Osteocyte (in vitro differentiated cells): ENCODE data around the gene FSCN2. TPM values are rescaled to one million over a fixed set of nuclear protein-coding genes. Genes with fewer than 3 reads are reported as not detected.

Experiments
- DNase-seq: peaks from one replicate; pipeline ENCODE4 v3.0.0; 2021; ENCODE audit warnings: mixed read lengths; ENCODE audit not compliant: unreplicated experiment; ENCODE audit errors: extremely low spot score
- H3K27ac Mint-ChIP-seq: one replicate; pipeline ENCODE4 v1.8.0; 2021; ENCODE audit warnings: mild to moderate bottlenecking, mixed read lengths; ENCODE audit not compliant: unreplicated experiment
- H3K27me3 Mint-ChIP-seq: one replicate; pipeline ENCODE4 v1.8.0; 2021; ENCODE audit warnings: mixed read lengths; ENCODE audit not compliant: unreplicated experiment
- H3K36me3 Mint-ChIP-seq: one replicate; pipeline ENCODE4 v1.8.0; 2021; ENCODE audit warnings: mixed read lengths; ENCODE audit not compliant: unreplicated experiment
- H3K4me1 Mint-ChIP-seq: one replicate; pipeline ENCODE4 v1.8.0; 2021; ENCODE audit warnings: mixed read lengths; ENCODE audit not compliant: unreplicated experiment
- H3K4me3 Mint-ChIP-seq: one replicate; pipeline ENCODE4 v1.8.0; 2021; ENCODE audit warnings: mild to moderate bottlenecking, moderate library complexity, mixed read lengths; ENCODE audit not compliant: unreplicated experiment
- H3K9me3 Mint-ChIP-seq: one replicate; pipeline ENCODE4 v1.8.0; 2021; ENCODE audit warnings: mixed read lengths; ENCODE audit not compliant: unreplicated experiment
- long read RNA-seq: library from polyadenylated mRNA; unstranded; transcript quantifications from one replicate; pipeline ENCODE4 v2.0.0, GENCODE V29; 2021
- total RNA-seq: library from RNA; stranded (reverse); gene quantifications from 2 replicates; pipeline ENCODE4 v1.2.1, GENCODE V29; 2021
- TF ChIP-seq, protein P1 (sequence below): fragments of 200-600 bp; sonication (generic); IDR thresholded peaks from 2 replicates; pipeline ENCODE4 v1.5.0; 2021; ENCODE audit warnings: antibody characterized with exemption, mild to moderate bottlenecking, moderate library complexity

Gene FSCN2, protein sequence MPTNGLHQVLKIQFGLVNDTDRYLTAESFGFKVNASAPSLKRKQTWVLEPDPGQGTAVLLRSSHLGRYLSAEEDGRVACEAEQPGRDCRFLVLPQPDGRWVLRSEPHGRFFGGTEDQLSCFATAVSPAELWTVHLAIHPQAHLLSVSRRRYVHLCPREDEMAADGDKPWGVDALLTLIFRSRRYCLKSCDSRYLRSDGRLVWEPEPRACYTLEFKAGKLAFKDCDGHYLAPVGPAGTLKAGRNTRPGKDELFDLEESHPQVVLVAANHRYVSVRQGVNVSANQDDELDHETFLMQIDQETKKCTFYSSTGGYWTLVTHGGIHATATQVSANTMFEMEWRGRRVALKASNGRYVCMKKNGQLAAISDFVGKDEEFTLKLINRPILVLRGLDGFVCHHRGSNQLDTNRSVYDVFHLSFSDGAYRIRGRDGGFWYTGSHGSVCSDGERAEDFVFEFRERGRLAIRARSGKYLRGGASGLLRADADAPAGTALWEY
- 3.0 and 3.7 TPM in 2 replicates for total RNA-seq
- long read RNA-seq: 0 reads

DNA sequence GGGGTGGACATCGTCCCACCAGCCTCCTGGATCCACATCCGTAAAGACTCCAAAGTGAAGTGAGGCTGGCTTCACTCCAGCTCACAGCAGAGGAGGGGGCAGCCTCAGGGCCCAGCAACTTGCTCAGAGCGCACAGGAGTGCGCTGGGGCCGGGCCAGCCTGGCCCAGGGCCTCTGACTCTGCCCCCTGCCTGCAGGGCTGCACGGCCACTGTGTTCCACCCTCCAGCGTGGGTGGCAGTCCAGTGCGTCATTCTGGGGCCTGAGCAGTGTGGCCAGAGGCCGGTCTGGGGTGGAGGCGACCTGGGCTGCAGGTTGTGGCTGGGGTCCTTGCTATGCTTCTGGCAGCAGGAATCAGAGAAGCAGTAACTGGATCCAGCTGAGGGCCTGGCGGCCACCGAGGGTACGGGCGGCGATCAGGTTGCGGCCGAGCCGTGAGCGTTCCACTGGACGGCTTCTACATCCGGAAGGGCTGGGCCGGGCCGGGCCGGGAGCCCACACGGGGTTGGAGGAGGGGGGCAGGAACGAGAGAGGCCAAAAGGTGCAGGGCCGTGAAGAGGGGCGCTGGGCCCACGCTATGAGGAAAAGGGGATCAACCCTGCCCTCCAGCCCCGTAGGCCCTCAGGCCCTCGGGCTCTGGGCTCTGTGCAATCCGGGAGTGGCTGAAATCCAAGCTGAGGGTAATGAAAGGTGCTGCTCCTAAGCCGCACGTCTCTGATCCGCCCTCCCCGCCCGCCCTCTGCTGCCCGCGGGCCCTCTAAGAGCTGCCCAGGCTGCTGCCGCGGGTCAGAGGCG lies at the start of gene FSCN2:
Gene FSCN2, plus strand, starts transcription at position 787 of the 793 bp plus-strand sequence. CDS start 155 bp downstream, outside the sequence.
- no peak within 1 kb of the TSS for H3K4me3 Mint-ChIP-seq
- no peaks in the 10 kb centered on the region for H3K36me3 Mint-ChIP-seq
- H3K4me1 Mint-ChIP-seq: peaks cover 9% of the 10 kb centered on the region
- TF ChIP-seq, protein P1, sequence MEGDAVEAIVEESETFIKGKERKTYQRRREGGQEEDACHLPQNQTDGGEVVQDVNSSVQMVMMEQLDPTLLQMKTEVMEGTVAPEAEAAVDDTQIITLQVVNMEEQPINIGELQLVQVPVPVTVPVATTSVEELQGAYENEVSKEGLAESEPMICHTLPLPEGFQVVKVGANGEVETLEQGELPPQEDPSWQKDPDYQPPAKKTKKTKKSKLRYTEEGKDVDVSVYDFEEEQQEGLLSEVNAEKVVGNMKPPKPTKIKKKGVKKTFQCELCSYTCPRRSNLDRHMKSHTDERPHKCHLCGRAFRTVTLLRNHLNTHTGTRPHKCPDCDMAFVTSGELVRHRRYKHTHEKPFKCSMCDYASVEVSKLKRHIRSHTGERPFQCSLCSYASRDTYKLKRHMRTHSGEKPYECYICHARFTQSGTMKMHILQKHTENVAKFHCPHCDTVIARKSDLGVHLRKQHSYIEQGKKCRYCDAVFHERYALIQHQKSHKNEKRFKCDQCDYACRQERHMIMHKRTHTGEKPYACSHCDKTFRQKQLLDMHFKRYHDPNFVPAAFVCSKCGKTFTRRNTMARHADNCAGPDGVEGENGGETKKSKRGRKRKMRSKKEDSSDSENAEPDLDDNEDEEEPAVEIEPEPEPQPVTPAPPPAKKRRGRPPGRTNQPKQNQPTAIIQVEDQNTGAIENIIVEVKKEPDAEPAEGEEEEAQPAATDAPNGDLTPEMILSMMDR: no peak
- H3K9me3 Mint-ChIP-seq: no peaks in the 10 kb centered on the region
- H3K27ac Mint-ChIP-seq: no peak within 1 kb of the TSS
- DNase-seq: no peak
- H3K27me3 Mint-ChIP-seq: no peaks in the 10 kb centered on the region

DNA sequence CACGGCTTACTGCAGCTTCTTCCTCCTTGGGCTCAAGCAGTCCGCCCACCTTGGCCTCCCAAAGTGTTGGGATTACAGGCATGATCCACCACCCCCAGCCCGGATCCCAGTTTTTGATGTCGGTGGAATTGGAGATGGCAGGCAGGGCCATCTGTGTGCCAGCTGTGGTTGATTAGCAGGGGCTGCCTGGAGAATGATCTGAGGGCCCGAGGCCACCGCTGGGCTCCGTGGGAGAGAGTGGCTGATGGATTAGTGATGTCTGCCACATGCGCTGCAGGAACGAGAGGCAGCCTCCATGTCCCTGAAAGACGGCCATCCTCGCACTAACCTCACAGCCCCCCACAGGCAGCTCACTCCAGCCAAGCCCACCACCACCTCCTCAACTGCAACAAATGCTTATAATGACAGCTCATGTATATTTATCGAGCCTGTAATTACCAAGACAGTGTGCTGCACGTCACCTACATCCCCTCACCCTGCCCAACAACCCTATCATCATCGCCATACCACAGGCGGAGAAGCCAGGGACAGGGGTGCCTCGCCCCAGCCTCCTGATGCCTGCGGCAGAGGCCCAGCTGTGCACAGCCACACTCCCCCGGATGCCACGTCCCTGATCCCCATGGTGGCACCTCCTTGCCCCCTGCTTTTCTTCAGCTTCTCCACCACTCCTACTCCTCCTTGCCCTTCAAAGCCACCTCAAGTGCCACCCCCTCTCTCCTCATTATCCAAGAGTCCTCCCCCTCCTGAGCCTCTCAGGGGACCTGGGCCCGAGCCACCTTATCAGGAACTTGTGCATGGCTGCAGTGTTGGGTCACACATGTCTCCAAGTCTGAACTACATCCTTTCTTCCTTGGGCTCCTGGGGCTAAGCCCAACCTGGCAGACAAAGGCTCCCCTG lies 48.8 kb upstream of the FSCN2 start:
- no peak overlapping the region for H3K27ac Mint-ChIP-seq
- H3K36me3 Mint-ChIP-seq: no peaks in the 10 kb centered on the region
- no peaks in the 10 kb centered on the region for H3K9me3 Mint-ChIP-seq
- no peak for DNase-seq
- H3K27me3 Mint-ChIP-seq: no peaks in the 10 kb centered on the region
- TF ChIP-seq, protein P1: no peak
- H3K4me1 Mint-ChIP-seq: peaks cover 33% of the 10 kb centered on the region
- no peak overlapping the region for H3K4me3 Mint-ChIP-seq

DNA sequence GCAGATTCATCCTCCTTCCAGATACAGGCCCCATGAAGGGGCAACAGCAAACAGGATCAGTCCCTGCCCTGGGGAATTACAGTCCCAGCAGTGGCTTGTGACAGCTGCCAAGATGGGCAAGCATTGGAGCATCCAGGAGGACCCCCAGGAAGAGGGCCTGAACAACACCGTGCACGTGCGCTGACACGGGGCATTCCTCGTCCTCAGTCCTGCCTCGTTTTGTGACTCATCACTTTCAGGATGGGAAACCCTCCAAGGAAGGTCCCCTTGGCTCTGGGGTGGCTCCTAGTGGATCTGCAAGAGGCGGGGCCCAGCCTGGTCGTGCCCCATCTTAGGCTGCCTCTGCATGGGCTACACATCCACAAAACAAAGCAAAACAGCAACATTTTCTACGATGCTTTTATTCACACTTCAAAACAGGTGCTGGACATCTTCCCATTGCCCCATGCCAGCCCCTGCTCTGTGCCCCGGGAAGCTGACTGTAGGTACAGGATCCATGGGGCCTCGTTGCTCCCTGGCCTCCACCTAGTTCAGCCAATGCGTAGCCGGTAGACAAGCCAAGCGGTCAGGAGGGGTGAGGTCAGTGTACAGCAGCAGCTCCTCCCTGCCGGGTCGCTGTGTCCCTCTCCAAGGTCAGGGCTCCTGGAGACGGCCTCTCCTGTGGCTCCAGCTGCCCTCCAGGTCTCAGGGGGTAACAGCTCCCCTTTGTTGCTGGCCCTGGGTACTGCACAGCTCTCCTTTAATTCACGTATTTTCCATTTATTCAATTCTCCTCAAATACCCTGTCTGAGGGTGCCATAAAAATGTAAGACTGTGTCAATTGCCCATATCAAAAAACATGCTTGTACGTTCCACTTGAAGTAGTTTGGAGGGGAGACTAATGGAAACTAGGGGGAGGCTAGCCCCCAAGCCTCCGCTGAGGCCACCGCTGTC lies 47.8 kb upstream of the FSCN2 start:
- H3K4me3 Mint-ChIP-seq: no peak overlapping the region
- H3K27ac Mint-ChIP-seq: no peak overlapping the region
- no peak for DNase-seq
- no peaks in the 10 kb centered on the region for H3K27me3 Mint-ChIP-seq
- H3K9me3 Mint-ChIP-seq: no peaks in the 10 kb centered on the region
- no peaks in the 10 kb centered on the region for H3K36me3 Mint-ChIP-seq
- H3K4me1 Mint-ChIP-seq: peaks cover 31% of the 10 kb centered on the region
- TF ChIP-seq, protein P1: no peak

GRCh38 chr17:81481073-81481799 lies 46.9 kb upstream of the FSCN2 start:
- Mint-ChIP-seq H3K36me3 (no peaks in the 10 kb centered on the region), H3K4me3 (no peak overlapping the region), H3K4me1 (peaks cover 34% of the 10 kb centered on the region), H3K27ac (no peak overlapping the region), H3K27me3 (no peaks in the 10 kb centered on the region), H3K9me3 (no peaks in the 10 kb centered on the region)
- DNase-seq: no peak
- TF ChIP-seq, protein P1: no peak
